GM23338 (cell line): ENCODE measurements around the gene PLS3. TPM values are rescaled to one million over a fixed set of nuclear protein-coding genes. Genes with fewer than 3 reads are reported as not detected.

ENCODE experiments used
- ATAC-seq: fragments of 200-7000 bp; cut with Tn5 transposase; 3 replicates; pipeline ENCODE4 v1.9.1; 2020
- DNase-seq: peaks from one replicate; pipeline ENCODE4 v3.0.0-alpha.2; 2015; ENCODE audit warnings: low spot score
- H2AFZ ChIP-seq: fragments of 200-600 bp; sonication (generic); 2 replicates; pipeline ENCODE4 v1.8.0; 2016; ENCODE audit warnings: antibody characterized with exemption, mild to moderate bottlenecking, moderate library complexity
- H3F3A ChIP-seq: fragments of 200-600 bp; sonication (generic); replicated peaks from 2 replicates; pipeline ENCODE4 v1.8.0; 2017; ENCODE audit warnings: antibody characterized with exemption, mixed run types, low read depth
- H3K27ac ChIP-seq: fragments of 200-600 bp; sonication (generic); 2 replicates; pipeline ENCODE4 v1.6.1; 2016; ENCODE audit warnings: low read depth
- H3K27me3 ChIP-seq: fragments of 200-600 bp; sonication (generic); 2 replicates; pipeline ENCODE4 v1.8.0; 2016; ENCODE audit warnings: mild to moderate bottlenecking, mixed run types, moderate library complexity; ENCODE audit not compliant: insufficient read depth
- H3K36me3 ChIP-seq: fragments of 200-600 bp; sonication (generic); 2 replicates; pipeline ENCODE4 v1.8.0; 2016; ENCODE audit warnings: mild to moderate bottlenecking; ENCODE audit not compliant: insufficient read depth
- H3K4me1 ChIP-seq: fragments of 200-600 bp; sonication (generic); 2 replicates; pipeline ENCODE4 v1.8.0; 2016; ENCODE audit warnings: mild to moderate bottlenecking, moderate library complexity; ENCODE audit not compliant: insufficient read depth
- H3K4me2 ChIP-seq: fragments of 200-600 bp; sonication (generic); 2 replicates; pipeline ENCODE4 v1.7.1; 2017; ENCODE audit warnings: mixed run types
- H3K4me3 ChIP-seq: fragments of 200-600 bp; sonication (generic); 2 replicates; pipeline ENCODE4 v1.6.1; 2016; ENCODE audit warnings: mixed run types
- H3K79me2 ChIP-seq: fragments of 200-600 bp; sonication (generic); replicated peaks from 2 replicates; pipeline ENCODE4 v1.8.0; 2017; ENCODE audit warnings: mild to moderate bottlenecking; ENCODE audit not compliant: insufficient read depth
- H3K9me2 ChIP-seq: fragments of 200-600 bp; sonication (generic); 2 replicates; pipeline ENCODE4 v1.8.0; 2017; ENCODE audit not compliant: insufficient read depth
- H4K20me1 ChIP-seq: fragments of 200-600 bp; sonication (generic); replicated peaks from 2 replicates; pipeline ENCODE4 v1.8.0; 2017; ENCODE audit warnings: mild to moderate bottlenecking; ENCODE audit not compliant: insufficient read depth
- H3K27ac Mint-ChIP-seq: 2 replicates; pipeline ENCODE4 v1.8.0; 2020; ENCODE audit warnings: inconsistent platforms, mild to moderate bottlenecking, moderate library complexity, mixed read lengths
- H3K27me3 Mint-ChIP-seq: 3 replicates; pipeline ENCODE4 v1.8.0; 2022; ENCODE audit warnings: low read depth, mild to moderate bottlenecking, moderate library complexity, mixed read lengths, inconsistent platforms; ENCODE audit not compliant: insufficient read depth, poor library complexity
- H3K36me3 Mint-ChIP-seq: 3 replicates; pipeline ENCODE4 v1.8.0; 2021; ENCODE audit warnings: low read depth, mild to moderate bottlenecking, inconsistent platforms, moderate library complexity, mixed read lengths
- H3K4me1 Mint-ChIP-seq: 3 replicates; pipeline ENCODE4 v1.8.0; 2020; ENCODE audit warnings: mild to moderate bottlenecking, inconsistent platforms, mixed read lengths
- H3K4me3 Mint-ChIP-seq: 3 replicates; pipeline ENCODE4 v1.8.0; 2021; ENCODE audit warnings: moderate library complexity, mild to moderate bottlenecking, inconsistent platforms, mixed read lengths
- H3K9me3 Mint-ChIP-seq: 3 replicates; pipeline ENCODE4 v1.8.0; 2020; ENCODE audit warnings: moderate library complexity, mild to moderate bottlenecking, inconsistent platforms, mixed read lengths
- CREB1 ChIP-seq: fragments of 250-450 bp; sonication (Bioruptor Pico); IDR thresholded peaks from 2 replicates; pipeline ENCODE4 v1.5.0; 2020; ENCODE audit warnings: low read depth, mild to moderate bottlenecking, moderate library complexity
- CTCF ChIP-seq, 2 experiments: fragments of 200-600 bp in 1 of 2; sonication (generic) in 1 of 2; conservative IDR thresholded peaks; 2 replicates each; pipeline versions ENCODE4 v1.5.1 to v1.6.1; 2016 to 2017; ENCODE audit warnings: antibody characterized with exemption in 2 of 2, low read depth in 2 of 2, mild to moderate bottlenecking in 2 of 2, moderate library complexity in 1 of 2
- ETS1 ChIP-seq: IDR thresholded peaks from 2 replicates; pipeline ENCODE4 v1.6.1; 2016; ENCODE audit warnings: antibody characterized with exemption
- EZH2 ChIP-seq: fragments of 200-600 bp; sonication (generic); IDR thresholded peaks from one replicate; pipeline ENCODE4 v1.8.0; 2017; ENCODE audit warnings: antibody characterized with exemption, mild to moderate bottlenecking, low read depth; ENCODE audit not compliant: unreplicated experiment
- EZH2phosphoT487 ChIP-seq: fragments of 200-600 bp; sonication (generic); IDR thresholded peaks from one replicate; pipeline ENCODE4 v1.8.1; 2018; ENCODE audit warnings: antibody characterized with exemption; ENCODE audit not compliant: unreplicated experiment
- JUNB ChIP-seq: IDR thresholded peaks from one replicate; pipeline ENCODE4 v1.6.1; 2016; ENCODE audit warnings: antibody characterized with exemption; ENCODE audit not compliant: unreplicated experiment
- NANOG ChIP-seq: IDR thresholded peaks from 2 replicates; pipeline ENCODE4 v1.6.1; 2016; ENCODE audit warnings: antibody characterized with exemption, borderline replicate concordance
- POLR2AphosphoS5 ChIP-seq: IDR thresholded peaks from 2 replicates; pipeline ENCODE4 v1.6.1; 2016; ENCODE audit warnings: antibody characterized with exemption, low read depth
- REST ChIP-seq: IDR thresholded peaks from one replicate; pipeline ENCODE4 v1.6.1; 2018; ENCODE audit warnings: antibody characterized with exemption; ENCODE audit not compliant: unreplicated experiment
- STAT1 ChIP-seq: IDR thresholded peaks from one replicate; pipeline ENCODE4 v1.6.1; 2016; ENCODE audit warnings: antibody characterized with exemption; ENCODE audit not compliant: unreplicated experiment
- ZNF114 ChIP-seq: fragments of 250-450 bp; sonication (Bioruptor Pico); IDR thresholded peaks from 2 replicates; pipeline ENCODE4 v1.5.0; 2020; ENCODE audit warnings: mild to moderate bottlenecking, moderate library complexity
- ZNF331 ChIP-seq: fragments of 250-450 bp; sonication (Bioruptor Pico); IDR thresholded peaks from 2 replicates; pipeline ENCODE4 v1.5.0; 2020; ENCODE audit warnings: low read depth, mild to moderate bottlenecking, moderate library complexity
- ZNF462 ChIP-seq: fragments of 250-450 bp; sonication (Bioruptor Pico); IDR thresholded peaks from 2 replicates; pipeline ENCODE4 v1.5.0; 2020; ENCODE audit warnings: mild to moderate bottlenecking, moderate library complexity
- polyA plus RNA-seq: library from polyadenylated mRNA; unstranded; fragments of >200 nt; fragmentation: Nextera tagmentation; extraction: Ambion mirVana; gene quantifications from 2 replicates; pipeline ENCODE4 v1.2.1, GENCODE V29; 2016
- total RNA-seq: library from RNA; depleted of rRNA; stranded (reverse); fragments of >200 nt; shearing (Covaris generic); gene quantifications from 2 replicates; pipeline ENCODE4 v1.2.3, GENCODE V29; 2014

PLS3 gene
- total and polyA plus RNA-seq, 2 experiments from 2014 or later: 81.6 to 128 TPM

GRCh38 chrX:115589419-115589818, 28.4 kb downstream of the PLS3 start:
- Histone ChIP-seq H3K4me3 (no peak overlapping the region), H3F3A (no peaks in the 10 kb centered on the region), H4K20me1 (no peaks in the 10 kb centered on the region), H3K4me2 (no peak overlapping the region), H3K27ac (peak overlapping the region; percentile 14; the same call in 1 of the 2 replicates), H3K9me2 (no peaks in the 10 kb centered on the region), H2AFZ (no peak overlapping the region), H3K4me1 (peaks cover 30% of the 10 kb centered on the region), H3K27me3 (no peaks in the 10 kb centered on the region), H3K36me3 (no peaks in the 10 kb centered on the region), H3K79me2 (peaks cover 87% of the 10 kb centered on the region)
- ATAC-seq (no peak), DNase-seq (no peak)
- peaks cover 39% of the 10 kb centered on the region; the same call in 2 of the 3 replicates for H3K4me1 Mint-ChIP-seq
- peaks cover 2% of the 10 kb centered on the region for H3K27me3 Mint-ChIP-seq
- no peaks in the 10 kb centered on the region for H3K9me3 Mint-ChIP-seq
- H3K36me3 Mint-ChIP-seq: no peaks in the 10 kb centered on the region
- TF ChIP-seq NANOG: no peak
- TF ChIP-seq JUNB: no peak
- no peak for TF ChIP-seq EZH2
- TF ChIP-seq POLR2AphosphoS5: no peak
- no peak for TF ChIP-seq EZH2phosphoT487
- no peak for TF ChIP-seq ZNF462 (CRISPR knock-in tag)
- TF ChIP-seq CREB1 (CRISPR knock-in tag): no peak
- no peak for TF ChIP-seq CTCF (conservative IDR thresholded peaks at IDR 0.05; ENCODE audit: low read depth in 2 of 2)
- TF ChIP-seq STAT1: no peak
- TF ChIP-seq REST: no peak
- no peak for TF ChIP-seq ZNF331 (CRISPR knock-in tag)
- TF ChIP-seq ZNF114 (CRISPR knock-in tag): no peak
- no peak for TF ChIP-seq ETS1
- no peak overlapping the region for H3K4me3 Mint-ChIP-seq
- H3K27ac Mint-ChIP-seq: no peak overlapping the region
